A673 (cell line): ENCODE measurements around the gene FREM1. TPM values are rescaled to one million over a fixed set of nuclear protein-coding genes. Genes with fewer than 3 reads are reported as not detected.

Experiments used
- BruUV-seq: library from RNA; stranded (reverse); fragments of 400-500 nt; replicated peaks from 2 replicates; lab custom pipeline; 2021; lab: Mats Ljungman, UMichigan
- CTCF ChIA-PET: fragments of 300-600 bp; sonication (Branson Sonifier 250); formaldehyde crosslinking; loops from one replicate; lab custom pipeline; 2022; ENCODE audit warnings: antibody characterized with exemption; lab: Charles Lee
- POLR2A ChIA-PET: fragments of 300-600 bp; sonication (Branson Sonifier 250); formaldehyde crosslinking; loops from one replicate; lab custom pipeline; 2022; ENCODE audit warnings: antibody characterized with exemption; ENCODE audit not compliant: low non-redundant PET; lab: Charles Lee
- DNase-seq: peaks from one replicate; pipeline ENCODE4 v3.0.0-alpha.2; 2015; ENCODE audit warnings: low spot score
- H3K27ac ChIP-seq: fragments of 200-600 bp; sonication (generic); 2 replicates; pipeline ENCODE4 v1.5.1; 2016; ENCODE audit warnings: mixed run types, low read depth, mild to moderate bottlenecking, mixed read lengths, antibody characterized with exemption, low read length; ENCODE audit not compliant: poor library complexity, severe bottlenecking
- H3K27me3 ChIP-seq: fragments of 200-600 bp; sonication (generic); replicated peaks from 2 replicates; pipeline ENCODE4 v1.6.1; 2017; ENCODE audit warnings: mixed run types, low read depth, mild to moderate bottlenecking, mixed read lengths, antibody characterized with exemption, low read length; ENCODE audit not compliant: insufficient read depth, poor library complexity
- H3K36me3 ChIP-seq: fragments of 200-600 bp; sonication (generic); 2 replicates; pipeline ENCODE4 v1.6.1; 2016; ENCODE audit warnings: mixed run types, mild to moderate bottlenecking, mixed read lengths, antibody characterized with exemption, low read length; ENCODE audit not compliant: insufficient read depth, poor library complexity, severe bottlenecking
- H3K4me1 ChIP-seq: fragments of 200-600 bp; sonication (generic); 2 replicates; pipeline ENCODE4 v1.6.1; 2017; ENCODE audit warnings: mixed run types, mild to moderate bottlenecking, mixed read lengths, antibody characterized with exemption, low read length; ENCODE audit not compliant: insufficient read depth, poor library complexity, severe bottlenecking
- H3K4me3 ChIP-seq: fragments of 200-600 bp; sonication (generic); 2 replicates; pipeline ENCODE4 v1.5.1; 2016; ENCODE audit warnings: low read depth, mixed run types, mild to moderate bottlenecking, mixed read lengths, low read length; ENCODE audit not compliant: poor library complexity, severe bottlenecking
- H3K9me3 ChIP-seq: fragments of 200-600 bp; sonication (generic); 2 replicates; pipeline ENCODE4 v1.6.1; 2016; ENCODE audit warnings: mixed run types, low read depth, mild to moderate bottlenecking, mixed read lengths, antibody characterized with exemption, low read length; ENCODE audit not compliant: poor library complexity, severe bottlenecking
- CTCF ChIP-seq: fragments of 300-800, 200-600 bp; sonication (generic); conservative IDR thresholded peaks from 2 replicates; pipeline ENCODE4 v1.5.1; 2017; ENCODE audit warnings: low read depth, mild to moderate bottlenecking, antibody characterized with exemption, low read length, moderate library complexity, mixed read lengths
- EZH2 ChIP-seq: fragments of 200-600 bp; sonication (generic); IDR thresholded peaks from 2 replicates; pipeline ENCODE4 v1.6.1; 2017; ENCODE audit warnings: borderline replicate concordance, low read depth, mild to moderate bottlenecking, mixed read lengths, antibody characterized with exemption, low read length; ENCODE audit not compliant: poor library complexity, severe bottlenecking
- intact Hi-C: fragments of 100-400 bp; cut with micrococcal nuclease; formaldehyde crosslinking; loops from one replicate; pipeline ENCODE4 v1.10.0; 2022; ENCODE audit not compliant: unreplicated experiment
- total RNA-seq: library from RNA; stranded (reverse); gene quantifications from 2 replicates; pipeline ENCODE4 v1.2.3, GENCODE V29; 2021

The FREM1 gene
- total RNA-seq, 1 experiment from 2014 or later, result 4.2 TPM

- intact Hi-C loops, result no loop called here
- no peak overlapping the region for H3K4me3 ChIP-seq
- no peaks in the 10 kb centered on the region for H3K27me3 ChIP-seq
- peak overlapping the region; percentile 8 for H3K27ac ChIP-seq
- peaks cover 37% of the 10 kb centered on the region for H3K4me1 ChIP-seq
- CTCF ChIA-PET, result no interaction called here
- H3K36me3 ChIP-seq, result peaks cover 12% of the 10 kb centered on the region
- H3K9me3 ChIP-seq, result no peaks in the 10 kb centered on the region
- no peak for DNase-seq
- BruUV-seq, result no TSS peak
- POLR2A ChIA-PET, result no interaction called here
- TF ChIP-seq EZH2 (no peak), CTCF (no peak)
These were observed 22.0 kb upstream of the FREM1 start for GRCh38 chr9:14932231-14932630.

- peaks cover 47% of the 10 kb centered on the region for H3K4me1 ChIP-seq
- peak overlapping the region; percentile 79 for H3K27ac ChIP-seq
- no peak overlapping the region for H3K4me3 ChIP-seq
- TF ChIP-seq EZH2 (no peak), CTCF (no peak)
- intact Hi-C loops, result loop anchor here (5.0 kb wide), 1 partner anchor 65 kb away; no protein-coding TSS in a partner anchor
- ChIA-PET POLR2A (interaction anchor here (0.6 kb wide), 1 partner anchor 204 kb away, joined by 4 read pairs; no protein-coding TSS in a partner anchor), CTCF (no interaction called here)
- H3K27me3 ChIP-seq, result no peaks in the 10 kb centered on the region
- no TSS peak for BruUV-seq
- no peaks in the 10 kb centered on the region for H3K9me3 ChIP-seq
- peak; percentile 90 for DNase-seq
- H3K36me3 ChIP-seq, result peaks cover 10% of the 10 kb centered on the region
These were observed 16.9 kb upstream of the FREM1 start for GRCh38 chr9:14926941-14927624.

DNA sequence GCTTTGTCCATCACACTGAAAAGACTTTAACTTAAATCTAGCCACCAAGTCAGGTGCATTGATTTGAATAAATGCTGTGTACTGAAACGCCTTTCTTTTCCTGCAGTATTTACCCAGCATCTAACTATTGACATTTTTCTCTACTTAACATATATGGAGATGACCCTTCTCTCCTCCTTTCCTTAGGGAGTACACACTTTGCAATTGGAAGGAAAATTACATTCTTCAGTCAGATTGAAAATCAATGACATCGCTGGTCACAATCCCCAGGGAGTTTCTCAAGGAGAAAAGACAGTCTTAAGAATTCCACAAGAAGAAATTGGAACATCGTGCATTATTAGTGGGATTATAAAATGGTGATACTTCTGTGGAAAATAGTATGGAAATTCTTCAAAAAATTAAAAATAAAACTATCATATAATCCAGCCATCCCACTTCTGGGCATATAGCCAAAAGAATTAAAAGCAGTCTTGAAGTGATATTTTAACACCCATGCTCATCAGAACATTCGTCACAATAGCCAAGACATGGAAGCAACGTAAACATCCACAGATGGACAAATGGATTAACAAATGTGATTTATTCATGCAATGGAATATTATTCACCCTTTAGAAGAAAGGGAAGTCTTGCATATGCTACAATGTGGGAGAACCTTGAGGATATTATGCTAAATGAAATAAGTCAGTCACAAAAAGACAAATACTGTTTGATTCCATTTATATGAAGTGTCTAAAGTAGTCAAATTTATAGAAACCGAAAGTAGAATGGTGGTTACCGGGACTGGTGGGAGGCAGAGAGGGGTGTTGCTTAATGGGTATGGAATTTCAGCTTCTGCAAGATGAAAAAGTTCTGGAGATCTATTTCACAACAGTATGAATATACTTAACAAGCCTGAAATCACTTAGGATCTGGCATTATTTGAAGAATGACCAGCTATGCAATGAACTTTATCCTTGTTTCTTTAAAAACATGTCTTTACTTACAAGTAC is 14.3 kb upstream of the FREM1 start:
- CTCF ChIA-PET, result no interaction called here
- BruUV-seq, result no TSS peak

More for the DNA sequence above, 14.3 kb upstream of the FREM1 start:
- H3K4me1 ChIP-seq, result peaks cover 55% of the 10 kb centered on the region
- peaks cover 3% of the 10 kb centered on the region for H3K36me3 ChIP-seq
- POLR2A ChIA-PET, result no interaction called here
- H3K27ac ChIP-seq, result peak overlapping the region; percentile 79
- no peaks in the 10 kb centered on the region for H3K27me3 ChIP-seq
- no peaks in the 10 kb centered on the region for H3K9me3 ChIP-seq
- TF ChIP-seq EZH2 (no peak), CTCF (no peak)
- DNase-seq, result peak; percentile 52
- peak overlapping the region; percentile 24 for H3K4me3 ChIP-seq
- intact Hi-C loops, result loop anchor here (5.0 kb wide), 1 partner anchor 68 kb away; no protein-coding TSS in a partner anchor
